Subcutaneous adipose tissue (tissue), 4 donors: ENCODE measurements around the gene MYO16. TPM values are rescaled to one million over a fixed set of nuclear protein-coding genes. Genes with fewer than 3 reads are reported as not detected.

Experiments used
- total RNA-seq, 4 donors: library from RNA; depleted of rRNA; stranded (reverse); fragments of >200 nt; gene quantifications; one replicate each; pipeline ENCODE4 v1.1.0, GENCODE V29; 2016
- TF ChIP-seq, protein P1 (sequence below): fragments of 450-650 bp; IDR thresholded peaks from one replicate; pipeline ENCODE4 v1.5.1; 2016; ENCODE audit warnings: low read depth, mild to moderate bottlenecking, control low read depth, antibody characterized with exemption, moderate library complexity

The MYO16 gene
- total RNA-seq, 4 donors from 2014 or later = 0.44 to 1.1 (median 0.58) TPM

DNA sequence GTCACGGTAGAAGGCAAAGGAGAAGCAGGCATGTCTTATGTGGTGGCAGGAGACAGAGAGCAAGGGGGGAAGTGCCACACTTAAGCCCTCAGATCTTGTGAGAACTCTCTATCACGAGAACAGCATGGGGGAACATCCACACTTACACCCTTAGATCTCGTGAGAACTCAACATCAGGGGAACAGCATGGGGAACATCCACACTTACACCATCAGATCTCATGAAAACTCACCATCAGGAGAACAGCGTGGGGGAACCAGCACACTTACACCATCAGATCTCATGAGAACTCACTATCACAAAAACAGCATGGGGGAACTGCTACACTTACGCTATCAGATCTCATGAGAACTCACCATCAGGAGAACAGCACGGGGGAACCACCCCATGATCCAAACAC is 445.0 kb downstream of the MYO16 start:
- TF ChIP-seq, protein P1, sequence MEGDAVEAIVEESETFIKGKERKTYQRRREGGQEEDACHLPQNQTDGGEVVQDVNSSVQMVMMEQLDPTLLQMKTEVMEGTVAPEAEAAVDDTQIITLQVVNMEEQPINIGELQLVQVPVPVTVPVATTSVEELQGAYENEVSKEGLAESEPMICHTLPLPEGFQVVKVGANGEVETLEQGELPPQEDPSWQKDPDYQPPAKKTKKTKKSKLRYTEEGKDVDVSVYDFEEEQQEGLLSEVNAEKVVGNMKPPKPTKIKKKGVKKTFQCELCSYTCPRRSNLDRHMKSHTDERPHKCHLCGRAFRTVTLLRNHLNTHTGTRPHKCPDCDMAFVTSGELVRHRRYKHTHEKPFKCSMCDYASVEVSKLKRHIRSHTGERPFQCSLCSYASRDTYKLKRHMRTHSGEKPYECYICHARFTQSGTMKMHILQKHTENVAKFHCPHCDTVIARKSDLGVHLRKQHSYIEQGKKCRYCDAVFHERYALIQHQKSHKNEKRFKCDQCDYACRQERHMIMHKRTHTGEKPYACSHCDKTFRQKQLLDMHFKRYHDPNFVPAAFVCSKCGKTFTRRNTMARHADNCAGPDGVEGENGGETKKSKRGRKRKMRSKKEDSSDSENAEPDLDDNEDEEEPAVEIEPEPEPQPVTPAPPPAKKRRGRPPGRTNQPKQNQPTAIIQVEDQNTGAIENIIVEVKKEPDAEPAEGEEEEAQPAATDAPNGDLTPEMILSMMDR = no peak

DNA sequence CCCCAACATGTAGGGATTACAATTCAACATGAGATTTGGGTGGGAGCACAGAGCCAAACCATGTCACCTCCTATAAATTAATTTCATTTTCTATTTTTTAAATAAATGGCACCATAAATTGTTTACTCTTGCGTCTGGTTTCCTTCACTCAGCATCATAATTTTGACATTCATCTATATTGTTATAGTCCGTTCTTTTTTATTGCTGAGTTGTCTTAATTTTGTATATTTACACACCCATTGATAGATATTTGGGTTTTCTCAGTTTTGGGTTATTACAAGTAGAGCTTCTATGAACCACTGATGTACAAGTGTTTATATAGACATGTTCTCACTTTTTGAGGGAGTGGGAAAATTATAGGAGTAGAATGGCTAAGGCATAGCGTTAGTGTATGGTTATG is 445.4 kb downstream of the MYO16 start:
- TF ChIP-seq, protein P1 = no peak

DNA sequence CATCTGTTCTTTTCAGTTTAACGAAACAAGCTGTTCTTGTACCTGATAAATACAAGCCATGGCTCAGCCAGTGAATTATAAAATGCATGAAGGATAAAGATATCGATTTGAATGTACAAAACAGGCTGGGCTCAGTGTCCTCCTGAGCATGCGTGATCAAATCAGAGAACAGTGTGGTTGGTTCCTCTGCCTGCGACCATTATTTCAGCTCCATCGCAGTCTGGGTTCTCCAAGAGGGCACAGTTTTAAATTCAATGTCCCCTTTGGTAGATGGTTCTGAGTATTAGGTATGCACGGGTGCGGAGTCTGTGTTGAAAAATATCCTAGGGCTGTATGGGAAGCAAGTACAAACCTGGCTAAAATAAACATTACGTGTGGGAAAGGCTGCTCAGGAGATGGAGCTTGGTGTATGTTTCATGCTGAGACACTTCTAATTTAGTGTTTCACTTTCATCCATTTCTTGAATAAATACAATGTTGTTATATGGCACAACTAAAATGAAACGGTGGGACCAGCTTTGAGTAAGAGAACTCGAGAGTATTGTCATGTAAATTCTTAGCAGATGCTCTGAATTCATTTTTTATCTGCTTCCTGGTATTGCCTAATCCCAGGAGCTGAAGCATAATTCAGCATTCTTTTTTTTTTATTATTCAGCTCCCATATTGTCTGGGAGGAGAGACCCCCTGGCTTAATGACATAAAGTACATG is 458.7 kb downstream of the MYO16 start:
- TF ChIP-seq, protein P1 = no peak

DNA sequence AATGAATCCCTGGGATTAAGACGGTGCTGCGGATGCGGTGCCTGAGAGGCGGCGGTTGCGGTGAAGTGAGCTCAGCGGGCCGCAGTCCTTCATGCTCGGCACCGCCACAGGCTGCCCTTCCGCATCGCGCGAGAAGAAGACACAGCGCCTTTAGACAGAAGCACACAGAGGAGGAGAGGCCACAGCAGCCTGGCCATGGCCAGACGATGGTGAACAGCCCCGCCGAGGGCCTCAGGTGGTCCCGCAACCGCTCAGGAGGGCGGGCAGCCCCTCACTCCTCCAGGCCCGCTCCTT is 459.2 kb downstream of the MYO16 start:
- TF ChIP-seq, protein P1 = no peak

DNA sequence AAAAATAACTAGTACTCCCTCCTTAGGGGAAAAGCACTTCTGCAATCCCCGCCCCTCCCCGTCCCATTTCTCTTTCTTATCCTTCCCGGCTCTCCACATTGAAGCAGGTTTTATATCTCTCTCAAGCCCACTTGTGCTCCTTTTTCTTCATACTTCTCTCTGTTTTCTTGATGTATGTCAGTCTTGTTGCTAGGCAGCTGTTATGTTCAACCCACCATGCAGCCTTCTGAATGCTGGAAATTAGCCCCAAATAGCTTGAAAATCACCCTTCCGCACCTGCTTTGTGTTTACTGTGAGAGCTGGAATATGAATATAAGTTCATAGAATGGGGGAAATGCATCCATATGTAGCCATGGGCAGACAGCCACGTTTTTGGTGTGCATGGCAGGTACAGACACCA is 461.4 kb downstream of the MYO16 start:
- TF ChIP-seq, protein P1 = no peak

DNA sequence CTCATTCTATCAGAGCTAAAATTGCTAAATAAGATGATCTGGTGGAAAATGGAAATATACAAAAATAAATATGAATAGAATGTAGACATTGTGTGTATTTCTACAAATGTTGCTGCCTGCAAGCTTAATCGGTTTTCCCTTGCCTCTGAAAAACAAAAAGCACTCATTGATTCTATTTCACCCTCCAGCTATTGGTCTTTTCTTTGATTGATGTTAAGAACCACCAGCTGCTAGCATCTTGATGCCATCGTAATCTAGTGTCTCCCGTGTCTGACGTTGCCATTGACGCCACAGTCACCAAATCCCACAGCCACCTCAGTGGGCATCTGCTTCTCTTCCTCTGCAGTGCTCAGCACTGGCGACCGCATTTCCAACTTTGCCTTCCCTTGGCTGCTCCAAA is 461.8 kb downstream of the MYO16 start:
- TF ChIP-seq, protein P1 = no peak

DNA sequence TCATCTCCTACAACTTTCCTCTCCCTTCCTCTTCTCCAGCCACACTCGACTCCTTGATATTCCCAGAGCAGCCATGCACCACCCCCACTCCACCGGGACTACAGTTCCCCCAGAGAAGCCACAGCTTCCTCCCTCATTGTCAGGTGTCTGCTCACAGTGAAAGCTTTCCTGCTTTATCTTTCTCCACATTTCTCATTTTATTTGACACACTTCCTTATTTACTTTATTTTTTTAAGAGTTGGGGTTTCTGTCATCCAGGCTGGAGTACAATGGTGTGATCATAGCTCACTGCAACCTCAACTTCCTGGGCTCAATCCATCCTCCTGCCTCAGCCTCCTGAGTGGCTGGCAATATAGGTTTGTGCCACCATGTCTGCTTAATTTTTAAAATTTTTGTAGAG is 464.6 kb downstream of the MYO16 start:
- TF ChIP-seq, protein P1 = no peak
